MM.1S (cell line): ENCODE results near the gene SOX18.

Experiments used
- DNase-seq: peaks from one replicate; pipeline ENCODE4 v3.0.0-alpha.2; 2015
- H2AFZ ChIP-seq: fragments of 300-600 bp; sonication (generic); 2 replicates; pipeline ENCODE4 v1.6.0; 2016; ENCODE audit warnings: antibody characterized with exemption, low read length
- H3F3A ChIP-seq: fragments of 300-600 bp; sonication (generic); 2 replicates; pipeline ENCODE4 v1.6.1; 2016; ENCODE audit warnings: mild to moderate bottlenecking, antibody characterized with exemption, low read length, moderate library complexity, mixed read lengths; ENCODE audit not compliant: insufficient read depth
- H3K27ac ChIP-seq: fragments of 300-600 bp; sonication (generic); 2 replicates; pipeline ENCODE4 v1.5.1; 2016; ENCODE audit warnings: mild to moderate bottlenecking, low read length
- H3K27me3 ChIP-seq: fragments of 300-600 bp; sonication (generic); replicated peaks from 2 replicates; pipeline ENCODE4 v1.6.0; 2016; ENCODE audit warnings: low read length; ENCODE audit not compliant: insufficient read depth
- H3K36me3 ChIP-seq: fragments of 300-600 bp; sonication (generic); replicated peaks from 2 replicates; pipeline ENCODE4 v1.6.1; 2016; ENCODE audit warnings: mild to moderate bottlenecking, low read length, mixed read lengths; ENCODE audit not compliant: insufficient read depth
- H3K4me1 ChIP-seq: fragments of 300-600 bp; sonication (generic); 2 replicates; pipeline ENCODE4 v1.6.1; 2016; ENCODE audit warnings: low read length, mixed read lengths
- H3K4me2 ChIP-seq: fragments of 300-600 bp; sonication (generic); 2 replicates; pipeline ENCODE4 v1.6.0; 2016; ENCODE audit warnings: low read depth, low read length
- H3K4me3 ChIP-seq: fragments of 300-600 bp; sonication (generic); 2 replicates; pipeline ENCODE4 v1.5.1; 2016; ENCODE audit warnings: low read length, mixed read lengths
- H3K79me2 ChIP-seq: fragments of 300-600 bp; sonication (generic); 2 replicates; pipeline ENCODE4 v1.6.1; 2016; ENCODE audit warnings: mixed run types, low read length, mixed read lengths
- H3K9ac ChIP-seq: fragments of 300-600 bp; sonication (generic); 2 replicates; pipeline ENCODE4 v1.6.1; 2016; ENCODE audit warnings: low read length, mixed read lengths
- H3K9me2 ChIP-seq: fragments of 300-600 bp; sonication (generic); replicated peaks from 2 replicates; pipeline ENCODE4 v1.6.1; 2016; ENCODE audit warnings: mild to moderate bottlenecking, low read length, mixed read lengths; ENCODE audit not compliant: insufficient read depth
- H3K9me3 ChIP-seq: fragments of 300-600 bp; sonication (generic); replicated peaks from 2 replicates; pipeline ENCODE4 v1.6.1; 2016; ENCODE audit warnings: mild to moderate bottlenecking, low read length, mixed read lengths; ENCODE audit not compliant: insufficient read depth
- H4K20me1 ChIP-seq: fragments of 300-600 bp; sonication (generic); 2 replicates; pipeline ENCODE4 v1.6.1; 2016; ENCODE audit warnings: mild to moderate bottlenecking, low read length, moderate library complexity, mixed read lengths; ENCODE audit not compliant: insufficient read depth
- CTCF ChIP-seq: fragments of 300-600 bp; sonication (generic); IDR thresholded peaks from 2 replicates; pipeline ENCODE4 v1.5.1; 2016; ENCODE audit warnings: antibody characterized with exemption, low read length, mixed read lengths
- EZH2 ChIP-seq: fragments of 300-600 bp; sonication (generic); optimal IDR thresholded peaks from 2 replicates; pipeline ENCODE3; 2017; ENCODE audit warnings: low read depth, mild to moderate bottlenecking, antibody characterized with exemption, low read length, mixed read lengths
- EZH2phosphoT487 ChIP-seq: fragments of 300-600 bp; sonication (generic); IDR thresholded peaks from 2 replicates; pipeline ENCODE4 v1.6.1; 2018; ENCODE audit warnings: antibody characterized with exemption, low read length

SOX18 gene

GRCh38 chr20:64009811-64010387 lies 39.5 kb downstream of the SOX18 start:
- Histone ChIP-seq H2AFZ (no peak overlapping the region), H3K27ac (no peak overlapping the region), H3K4me2 (no peak overlapping the region), H3K9me2 (no peaks in the 10 kb centered on the region), H3K4me1 (no peaks in the 10 kb centered on the region), H3K27me3 (no peaks in the 10 kb centered on the region), H3K79me2 (peaks cover 8% of the 10 kb centered on the region), H3K36me3 (peaks cover 18% of the 10 kb centered on the region), H4K20me1 (no peaks in the 10 kb centered on the region), H3K9ac (no peak overlapping the region), H3K4me3 (no peak overlapping the region), H3K9me3 (no peaks in the 10 kb centered on the region), H3F3A (no peaks in the 10 kb centered on the region)
- no peak for TF ChIP-seq EZH2phosphoT487
- DNase-seq, result no peak

GRCh38 chr20:64006902-64007301 lies 42.5 kb downstream of the SOX18 start:
- Histone ChIP-seq H3K9me2 (no peaks in the 10 kb centered on the region), H4K20me1 (no peaks in the 10 kb centered on the region), H3K9ac (no peak overlapping the region), H3K4me1 (no peaks in the 10 kb centered on the region), H3F3A (no peaks in the 10 kb centered on the region), H3K4me2 (no peak overlapping the region), H3K27ac (no peak overlapping the region), H3K4me3 (no peak overlapping the region), H3K79me2 (peaks cover 18% of the 10 kb centered on the region), H3K27me3 (no peaks in the 10 kb centered on the region), H3K36me3 (peaks cover 18% of the 10 kb centered on the region), H3K9me3 (no peaks in the 10 kb centered on the region), H2AFZ (no peak overlapping the region)
- TF ChIP-seq CTCF, result no peak
- no peak for TF ChIP-seq EZH2phosphoT487
- no peak for TF ChIP-seq EZH2
- DNase-seq, result no peak

- H3F3A ChIP-seq, result no peaks in the 10 kb centered on the region
- peaks cover 18% of the 10 kb centered on the region for H3K36me3 ChIP-seq
- peaks cover 18% of the 10 kb centered on the region for H3K79me2 ChIP-seq
- no peaks in the 10 kb centered on the region for H3K4me1 ChIP-seq
- no peak overlapping the region for H3K4me2 ChIP-seq
- TF ChIP-seq EZH2 (no peak), CTCF (no peak), EZH2phosphoT487 (no peak)
- H3K27ac ChIP-seq, result no peak overlapping the region
- no peak for DNase-seq
- H4K20me1 ChIP-seq, result no peaks in the 10 kb centered on the region
- H3K9ac ChIP-seq, result no peak overlapping the region
- no peaks in the 10 kb centered on the region for H3K9me3 ChIP-seq
- no peaks in the 10 kb centered on the region for H3K27me3 ChIP-seq
- H3K4me3 ChIP-seq, result no peak overlapping the region
- no peaks in the 10 kb centered on the region for H3K9me2 ChIP-seq
- no peak overlapping the region for H2AFZ ChIP-seq
Measured at GRCh38 chr20:64006490-64006889, 42.9 kb downstream of the SOX18 start.

GRCh38 chr20:64005394-64005793 lies 44.0 kb downstream of the SOX18 start:
- Histone ChIP-seq H3K27me3 (no peaks in the 10 kb centered on the region), H3K9me3 (no peaks in the 10 kb centered on the region), H3K4me2 (no peak overlapping the region), H3K79me2 (peaks cover 18% of the 10 kb centered on the region), H3K36me3 (peaks cover 18% of the 10 kb centered on the region), H3F3A (no peaks in the 10 kb centered on the region), H4K20me1 (no peaks in the 10 kb centered on the region), H3K9ac (no peak overlapping the region), H3K4me1 (no peaks in the 10 kb centered on the region), H3K9me2 (no peaks in the 10 kb centered on the region), H2AFZ (no peak overlapping the region), H3K27ac (no peak overlapping the region), H3K4me3 (no peak overlapping the region)
- DNase-seq, result no peak
- TF ChIP-seq EZH2 (no peak), CTCF (no peak), EZH2phosphoT487 (no peak)
